K562 (cell line): ENCODE measurements around the gene CYP2W1. TPM values are rescaled to one million over a fixed set of nuclear protein-coding genes. Genes with fewer than 3 reads are reported as not detected.
A peak's percentile ranks its signal among the peaks of the same experiment; 100 is the strongest.

Experiments used
- ATAC-seq: fragments of 200-7000 bp; cut with Tn5 transposase; 3 replicates; pipeline ENCODE4 v1.9.1; 2020; ENCODE audit warnings: moderate library complexity
- BruUV-seq: library from RNA; stranded (reverse); fragments of 400-500 nt; replicated peaks from 2 replicates; lab custom pipeline; 2021; lab: Mats Ljungman, UMichigan
- CTCF ChIA-PET: fragments of 300-600 bp; formaldehyde crosslinking; extraction: SDS; loops from one replicate; lab custom pipeline; 2021; ENCODE audit warnings: low intra/inter-chr PET ratio; lab: Yijun Ruan, JAX
- POLR2A ChIA-PET: fragments of 300-600, 350-650 bp; sonication (Branson Sonifier 250); formaldehyde crosslinking; extraction: SDS; loops from one replicate; lab custom pipeline; 2021; ENCODE audit warnings: antibody characterized with exemption, inconsistent platforms; lab: Yijun Ruan, JAX
- DNase-seq, 4 experiments: peaks; one replicate each; pipeline versions ENCODE4 v3.0.0 to v3.0.0-alpha.2; 2011 to 2018; ENCODE audit warnings: low spot score in 3 of 4, mixed read lengths in 3 of 4; ENCODE audit errors: extremely low read depth in 1 of 4
- FAIRE-seq: peaks from 2 replicates; lab custom pipeline; 2011; peaks lifted over from hg19 to GRCh38; lab: Jason Lieb, UNC
- H2AFZ ChIP-seq: 2 replicates; pipeline ENCODE4 v1.6.0; 2011; ENCODE audit warnings: low read depth, low read length, control low read depth, inconsistent platforms
- H3K27ac ChIP-seq: fragments of 200-600 bp; 3 replicates; pipeline ENCODE4 v1.8.0; 2011; ENCODE audit warnings: low read depth, mild to moderate bottlenecking, control low read depth, inconsistent platforms, low read length, moderate library complexity, mixed read lengths; ENCODE audit errors: extremely low read depth
- H3K27me3 ChIP-seq, 2 experiments: fragments of 300-600 bp in 1 of 2; 2 replicates in 1 of 2; 3 replicates in 1 of 2; pipeline versions ENCODE4 v1.6.0 to v1.8.0; 2011; ENCODE audit warnings: inconsistent platforms in 2 of 2, low read length in 2 of 2, mild to moderate bottlenecking in 1 of 2, mixed read lengths in 1 of 2, moderate library complexity in 1 of 2; ENCODE audit not compliant: control insufficient read depth in 2 of 2, insufficient read depth in 2 of 2
- H3K36me3 ChIP-seq: fragments of 300-600 bp; 3 replicates; pipeline ENCODE4 v1.8.0; 2011; ENCODE audit warnings: mild to moderate bottlenecking, low read length, inconsistent platforms; ENCODE audit not compliant: control insufficient read depth, insufficient read depth
- H3K4me1 ChIP-seq, 2 experiments: fragments of 200-600 bp in 1 of 2; replicated peaks in 1 of 2; 2 replicates in 1 of 2; 3 replicates in 1 of 2; pipeline versions ENCODE4 v1.5.1 to v1.8.0; 2011; ENCODE audit warnings: inconsistent platforms in 2 of 2, low read length in 2 of 2, mild to moderate bottlenecking in 1 of 2, mixed read lengths in 1 of 2, moderate library complexity in 1 of 2; ENCODE audit not compliant: control insufficient read depth in 2 of 2, insufficient read depth in 2 of 2
- H3K4me2 ChIP-seq: 2 replicates; pipeline ENCODE4 v1.6.1; 2011; ENCODE audit warnings: low read length, control low read depth, inconsistent platforms, mixed read lengths; ENCODE audit not compliant: insufficient read depth
- H3K4me3 ChIP-seq: fragments of 200-600 bp; sonication (generic), shearing (Covaris generic); 2 replicates; pipeline ENCODE4 v1.5.1; 2016; ENCODE audit warnings: control low read depth, inconsistent platforms
- H3K79me2 ChIP-seq: fragments of 200-600 bp; 3 replicates; pipeline ENCODE4 v1.8.0; 2011; ENCODE audit warnings: low read length, inconsistent platforms; ENCODE audit not compliant: control insufficient read depth, insufficient read depth
- H3K9ac ChIP-seq, 2 experiments: 2 replicates each; pipeline versions ENCODE4 v1.6.0 to v1.6.1; 2011; ENCODE audit warnings: low read depth in 2 of 2, low read length in 2 of 2, control low read depth in 1 of 2, inconsistent platforms in 1 of 2, mild to moderate bottlenecking in 1 of 2, mixed read lengths in 1 of 2; ENCODE audit not compliant: insufficient read depth in 1 of 2
- H3K9me1 ChIP-seq: one replicate; pipeline ENCODE4 v1.6.0; 2011; ENCODE audit warnings: inconsistent platforms, mild to moderate bottlenecking, low read length, moderate library complexity; ENCODE audit not compliant: control insufficient read depth, insufficient read depth
- H3K9me3 ChIP-seq: replicated peaks from 2 replicates; pipeline ENCODE4 v1.5.1; 2011; ENCODE audit warnings: low read depth, low read length, inconsistent platforms; ENCODE audit not compliant: control insufficient read depth, insufficient read depth
- H4K20me1 ChIP-seq: replicated peaks from 2 replicates; pipeline ENCODE4 v1.6.1; 2011; ENCODE audit warnings: low read length, inconsistent platforms, mixed read lengths; ENCODE audit not compliant: control insufficient read depth, insufficient read depth
- EWSR1 ChIP-seq: fragments of 450-650 bp; IDR thresholded peaks from 2 replicates; pipeline ENCODE4 v1.6.1; 2018; ENCODE audit warnings: borderline replicate concordance, mild to moderate bottlenecking, low read depth, moderate library complexity; ENCODE audit not compliant: partially characterized antibody
- MCM5 ChIP-seq: fragments of 450-650 bp; IDR thresholded peaks from 2 replicates; pipeline ENCODE4 v1.6.1; 2016; ENCODE audit warnings: low read depth
- MCM7 ChIP-seq, 2 experiments: fragments of 450-650 bp; IDR thresholded peaks; 2 replicates each; pipeline ENCODE4 v1.6.1; 2016 to 2018
- POLR2A ChIP-seq: fragments of 450-650 bp; conservative IDR thresholded peaks from 2 replicates; pipeline ENCODE4 v1.6.1; 2016
- POLR2AphosphoS2 ChIP-seq: IDR thresholded peaks from 2 replicates; pipeline ENCODE4 v1.6.1; 2012; ENCODE audit warnings: low read length, improper control_type of control experiment
- PRPF4 ChIP-seq: fragments of 200-400 bp; formaldehyde crosslinking; IDR thresholded peaks from one replicate; pipeline ENCODE4 v1.6.1; 2017; ENCODE audit warnings: low read length, low read depth, mild to moderate bottlenecking; ENCODE audit not compliant: insufficient read depth, poor library complexity, severe bottlenecking
- SP1 ChIP-seq: sonication (generic); formaldehyde crosslinking; IDR thresholded peaks from 2 replicates; pipeline ENCODE4 v1.8.1; 2022; ENCODE audit warnings: mild to moderate bottlenecking, missing genetic modification reagents
- SUPT5H ChIP-seq: fragments of 450-650 bp; IDR thresholded peaks from 2 replicates; pipeline ENCODE4 v1.6.1; 2016
- ZNF124 ChIP-seq: sonication (generic); formaldehyde crosslinking; IDR thresholded peaks from 2 replicates; pipeline ENCODE4 v1.8.1; 2022; ENCODE audit warnings: missing genetic modification reagents
- ZNF217 ChIP-seq: sonication (generic); formaldehyde crosslinking; IDR thresholded peaks from 2 replicates; pipeline ENCODE4 v1.8.0; 2022; ENCODE audit warnings: mild to moderate bottlenecking, missing genetic modification reagents
- ZNF224 ChIP-seq: sonication (generic); formaldehyde crosslinking; IDR thresholded peaks from 2 replicates; pipeline ENCODE4 v1.8.0; 2022; ENCODE audit warnings: mild to moderate bottlenecking, missing genetic modification reagents
- ZNF316 ChIP-seq: fragments of 450-650 bp; IDR thresholded peaks from 2 replicates; pipeline ENCODE4 v1.6.1; 2016
- ZNF57 ChIP-seq: fragments of 450-650 bp; formaldehyde crosslinking; IDR thresholded peaks from 2 replicates; pipeline ENCODE4 v1.4.0; 2020; ENCODE audit warnings: mild to moderate bottlenecking, moderate library complexity
- WGBS: fragments of 100-300 bp; shearing (Covaris generic); methylation state at CpG from one replicate; pipeline ENCODE4 v1.1.6; 2016; ENCODE audit warnings: low coverage, mixed read lengths; ENCODE audit not compliant: insufficient coverage; ENCODE audit errors: missing lambda C conversion rate; 5-methylcytosine and 5-hydroxymethylcytosine counted together
- in situ Hi-C: fragments of 300-500 bp; cut with MboI; formaldehyde crosslinking; loops from 4 replicates; pipeline ENCODE4 v1.15.0; 2018; ENCODE audit warnings: inconsistent platforms, mixed read lengths
- intact Hi-C: fragments of 100-400 bp; cut with micrococcal nuclease; formaldehyde crosslinking; loops from 2 replicates; pipeline ENCODE4 v1.14.2; 2022
- polyA plus RNA-seq, 8 experiments: library from polyadenylated mRNA; depleted of rRNA in 4 of 8; stranded (reverse) in 5 of 8; unstranded in 3 of 8; fragments of >200 nt; fragmentation: Nextera tagmentation in 2 of 8; fragmentation: Illumina TruSeq in 1 of 8; extraction: Ambion mirVana in 2 of 8; extraction: Trizol in 1 of 8; gene quantifications; 2 replicates each; pipeline versions ENCODE4 v1.2.1 to v1.2.3, GENCODE V29; 2011 to 2014; ENCODE audit warnings: inconsistent platforms in 1 of 8, missing spikeins in 1 of 8
- total RNA-seq, 7 experiments: library from RNA; depleted of rRNA in 6 of 7; stranded (reverse); fragments of >200 nt in 6 of 7; fragmentation: Illumina TruSeq in 2 of 7; extraction: Trizol in 2 of 7; gene quantifications; 2 replicates each; pipeline versions ENCODE4 v1.2.1 to v1.2.3, GENCODE V29; 2011 to 2021; ENCODE audit warnings: low replicate concordance in 1 of 7
- TF ChIP-seq, protein P1 (sequence below): fragments of 450-650 bp; formaldehyde crosslinking; IDR thresholded peaks from 2 replicates; pipeline ENCODE4 v1.4.0; 2020; ENCODE audit warnings: mild to moderate bottlenecking

Gene CYP2W1
- total and polyA plus RNA-seq, 9 of the 15 experiments (the other 6 are each of a cell fraction or from before 2014, with no cell fraction given) = not detected

DNA sequence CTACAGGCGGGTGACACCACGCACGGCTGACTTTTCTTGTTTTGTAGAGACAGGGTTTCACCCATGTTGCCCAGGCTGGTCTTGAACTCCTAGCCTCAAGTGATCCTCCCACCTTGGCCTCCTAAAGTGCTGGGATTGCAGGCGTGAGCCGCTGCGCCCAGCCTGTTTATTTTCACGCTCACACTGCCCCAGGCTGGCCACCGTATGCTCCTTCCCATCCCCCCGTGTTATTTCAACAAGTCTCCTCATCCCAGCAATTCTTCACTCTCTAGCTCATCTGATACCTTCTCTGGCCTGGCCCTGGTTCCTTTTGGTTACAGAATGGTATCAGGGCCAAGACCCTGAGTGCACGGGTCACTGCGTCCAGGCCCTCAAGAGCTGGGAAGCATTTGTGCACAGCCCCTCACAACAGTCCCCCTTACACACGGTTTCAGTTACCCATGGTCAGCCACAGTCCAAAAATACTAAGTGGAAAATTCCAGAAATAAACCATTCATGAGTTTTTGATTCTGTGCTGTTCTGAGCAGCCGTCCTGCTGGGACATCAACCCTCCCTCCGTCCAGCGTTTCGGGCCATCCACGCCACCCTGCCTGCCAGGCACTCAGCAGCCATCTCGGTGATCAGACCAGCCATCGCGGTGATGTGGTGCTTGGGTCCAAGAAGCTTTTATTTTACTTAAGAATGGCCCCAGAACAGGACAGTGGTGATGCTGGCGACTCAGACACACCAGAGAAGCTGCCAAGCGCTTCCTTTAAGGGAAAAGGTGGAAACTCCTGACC is 16.5 kb upstream of the CYP2W1 start:
- 86% methylated on average over 22 of the region's 22 CpGs for WGBS
- ATAC-seq (peak; percentile 20), FAIRE-seq (no peak), DNase-seq (no peak)
- CTCF ChIA-PET = no interaction called here
- no peaks in the 10 kb centered on the region for H3K9me1 ChIP-seq
- no peak overlapping the region for H3K9ac ChIP-seq
- peaks cover 9% of the 10 kb centered on the region; the same call in 2 of the 3 replicates for H3K79me2 ChIP-seq
- H3K4me2 ChIP-seq = no peak overlapping the region
- H3K27me3 ChIP-seq = peaks cover 3 to 12% of the 10 kb centered on the region in 2 experiments; a peak in 3 of 5 replicates
- no peak overlapping the region for H2AFZ ChIP-seq
- H3K4me3 ChIP-seq = no peak overlapping the region
- in situ Hi-C loops (loop anchor here (10.0 kb wide), 1 partner anchor 652 kb away; no protein-coding TSS in a partner anchor), intact Hi-C loops (loop anchor here (10.0 kb wide), 2 partner anchors 182 to 652 kb away; no protein-coding TSS in a partner anchor)
- peaks cover 4% of the 10 kb centered on the region; the same call in 1 of the 2 replicates for H4K20me1 ChIP-seq
- peaks cover 45% of the 10 kb centered on the region; the same call in 2 of the 3 replicates for H3K36me3 ChIP-seq
- H3K9me3 ChIP-seq = no peaks in the 10 kb centered on the region
- H3K4me1 ChIP-seq = peaks cover 0 to 41% of the 10 kb centered on the region in 2 experiments; a peak in 3 of 5 replicates
- no TSS peak for BruUV-seq
- TF ChIP-seq PRPF4 (no peak), SUPT5H (peak; percentile 60; the same call in 1 of the 2 replicates), MCM5 (no peak), ZNF124 (CRISPR knock-in tag) (no peak), POLR2AphosphoS2 (peak; percentile 74), EWSR1 (no peak), ZNF224 (CRISPR knock-in tag) (no peak), ZNF316 (no peak), SP1 (CRISPR knock-in tag) (no peak), ZNF57 (no peak), POLR2A (peak; percentile 46), MCM7 (IDR thresholded peaks at IDR 0.05) (no peak), ZNF217 (CRISPR knock-in tag) (no peak)
- TF ChIP-seq, protein P1, sequence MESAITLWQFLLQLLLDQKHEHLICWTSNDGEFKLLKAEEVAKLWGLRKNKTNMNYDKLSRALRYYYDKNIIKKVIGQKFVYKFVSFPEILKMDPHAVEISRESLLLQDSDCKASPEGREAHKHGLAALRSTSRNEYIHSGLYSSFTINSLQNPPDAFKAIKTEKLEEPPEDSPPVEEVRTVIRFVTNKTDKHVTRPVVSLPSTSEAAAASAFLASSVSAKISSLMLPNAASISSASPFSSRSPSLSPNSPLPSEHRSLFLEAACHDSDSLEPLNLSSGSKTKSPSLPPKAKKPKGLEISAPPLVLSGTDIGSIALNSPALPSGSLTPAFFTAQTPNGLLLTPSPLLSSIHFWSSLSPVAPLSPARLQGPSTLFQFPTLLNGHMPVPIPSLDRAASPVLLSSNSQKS = no peak
- POLR2A ChIA-PET = interaction anchor here (0.7 to 4.0 kb wide), 7 partner anchors 8 to 209 kb away, joined by 3 to 17 read pairs (median 5); partner anchors contain the start of gene COX19
- no peak overlapping the region for H3K27ac ChIP-seq
